IPS-18a (cell line): ENCODE results near the gene ADGRL4.

Experiments used
- H3K27ac ChIP-seq: one replicate; pipeline ENCODE4 v1.5.1; 2013; ENCODE audit warnings: low read length
- H3K27me3 ChIP-seq: one replicate; pipeline ENCODE4 v1.6.1; 2013; ENCODE audit warnings: mild to moderate bottlenecking, low read length; ENCODE audit not compliant: control insufficient read depth, insufficient read depth
- H3K36me3 ChIP-seq: one replicate; pipeline ENCODE4 v1.6.1; 2013; ENCODE audit warnings: low read depth, low read length; ENCODE audit not compliant: control insufficient read depth
- H3K4me1 ChIP-seq: one replicate; pipeline ENCODE4 v1.6.1; 2013; ENCODE audit warnings: low read depth, low read length; ENCODE audit not compliant: control insufficient read depth
- H3K4me3 ChIP-seq: one replicate; pipeline ENCODE4 v1.5.1; 2013; ENCODE audit warnings: low read length
- H3K9ac ChIP-seq: one replicate; pipeline ENCODE4 v1.6.1; 2013; ENCODE audit warnings: mild to moderate bottlenecking, low read length, moderate library complexity
- H3K9me3 ChIP-seq: one replicate; pipeline ENCODE4 v1.6.1; 2013; ENCODE audit warnings: low read depth, low read length; ENCODE audit not compliant: control insufficient read depth

Gene ADGRL4

DNA sequence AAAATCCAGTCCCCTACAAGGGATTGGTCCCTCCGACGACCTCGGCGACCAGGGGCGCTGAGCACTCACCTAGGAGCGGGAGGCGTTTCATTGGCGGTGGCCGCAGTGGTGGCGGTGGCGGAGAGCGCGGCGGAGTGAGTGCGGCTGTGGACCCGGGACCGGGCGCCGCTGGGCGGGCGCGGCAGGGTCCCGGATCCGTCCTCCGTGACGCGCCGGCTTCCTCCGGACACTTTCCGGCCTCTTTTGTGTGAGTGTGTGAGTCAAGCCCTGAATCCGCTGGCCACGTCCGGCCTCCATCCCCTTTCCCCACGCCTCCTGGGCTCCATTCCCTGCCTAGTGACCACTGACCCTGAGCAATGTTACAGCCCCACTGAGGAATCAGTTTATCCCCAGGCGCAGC lies at the start of gene ADGRL4:
Gene ADGRL4 (minus strand): TSS at position 167 of the 400 bp plus-strand sequence. CDS start 76 bp downstream, at position 91.
- peak within 1 kb of the TSS; percentile 71 for H3K4me3 ChIP-seq
- H3K4me1 ChIP-seq: peaks cover 8% of the 10 kb centered on the region
- H3K9me3 ChIP-seq: no peaks in the 10 kb centered on the region
- peak within 1 kb of the TSS; percentile 56 for H3K9ac ChIP-seq
- H3K27ac ChIP-seq: no peak within 1 kb of the TSS
- peaks cover 15% of the 10 kb centered on the region for H3K27me3 ChIP-seq
- H3K36me3 ChIP-seq: no peaks in the 10 kb centered on the region

DNA sequence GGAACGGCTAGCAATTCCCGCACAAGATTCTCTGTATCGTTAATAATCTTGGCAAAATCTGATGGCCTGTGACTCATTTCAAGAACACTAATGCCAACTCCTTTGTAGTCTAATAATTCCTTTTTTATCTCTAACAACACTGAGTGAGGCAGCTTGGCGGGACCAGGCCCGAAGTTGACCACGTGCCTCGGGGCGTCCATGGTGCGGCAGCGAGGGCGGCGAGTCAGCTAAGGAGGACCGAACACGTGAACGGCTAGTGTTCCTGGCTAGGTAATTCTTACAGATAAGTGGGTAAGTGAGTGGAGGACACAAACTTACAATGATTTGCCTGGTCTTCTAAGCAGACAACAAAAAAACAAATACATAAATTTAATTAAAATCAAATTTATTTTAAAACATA lies 49.3 kb upstream of the ADGRL4 start:
- Histone ChIP-seq H3K27ac (no peak overlapping the region), H3K4me3 (no peak overlapping the region), H3K9ac (no peak overlapping the region), H3K27me3 (no peaks in the 10 kb centered on the region), H3K4me1 (peaks cover 4% of the 10 kb centered on the region), H3K9me3 (no peaks in the 10 kb centered on the region), H3K36me3 (no peaks in the 10 kb centered on the region)

DNA sequence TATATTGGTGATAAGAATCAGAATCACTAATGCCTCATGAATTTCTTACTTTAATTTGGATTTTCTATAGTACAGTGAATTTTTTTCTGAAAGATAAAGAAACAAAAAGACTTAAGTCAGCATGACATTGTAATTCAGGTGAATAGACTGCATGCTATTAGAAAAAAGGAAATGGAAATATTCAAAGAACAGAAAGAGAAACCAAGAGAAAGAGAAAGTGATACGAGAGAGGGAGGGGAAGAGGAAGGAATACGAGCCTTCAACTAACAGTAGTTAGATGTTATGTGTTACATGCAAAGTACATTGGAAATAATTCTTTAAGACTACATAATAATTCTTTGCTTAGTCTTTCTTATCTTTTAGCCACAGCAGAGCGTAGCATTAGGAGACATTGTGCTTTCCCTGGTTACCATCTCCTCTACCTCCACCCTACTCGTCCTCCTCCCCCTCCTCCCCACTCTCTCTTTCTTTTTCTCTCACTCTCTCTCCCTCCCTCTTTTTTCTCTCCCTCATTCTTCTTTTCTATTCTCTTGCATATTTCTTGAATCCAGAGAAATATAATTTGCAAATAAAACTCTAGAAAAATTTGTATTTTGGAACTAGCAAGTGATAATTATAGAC lies 46.4 kb upstream of the ADGRL4 start:
- peaks cover 4% of the 10 kb centered on the region for H3K4me1 ChIP-seq
- no peaks in the 10 kb centered on the region for H3K36me3 ChIP-seq
- H3K9ac ChIP-seq: no peak overlapping the region
- H3K4me3 ChIP-seq: no peak overlapping the region
- H3K27ac ChIP-seq: no peak overlapping the region
- no peaks in the 10 kb centered on the region for H3K9me3 ChIP-seq
- H3K27me3 ChIP-seq: no peaks in the 10 kb centered on the region

DNA sequence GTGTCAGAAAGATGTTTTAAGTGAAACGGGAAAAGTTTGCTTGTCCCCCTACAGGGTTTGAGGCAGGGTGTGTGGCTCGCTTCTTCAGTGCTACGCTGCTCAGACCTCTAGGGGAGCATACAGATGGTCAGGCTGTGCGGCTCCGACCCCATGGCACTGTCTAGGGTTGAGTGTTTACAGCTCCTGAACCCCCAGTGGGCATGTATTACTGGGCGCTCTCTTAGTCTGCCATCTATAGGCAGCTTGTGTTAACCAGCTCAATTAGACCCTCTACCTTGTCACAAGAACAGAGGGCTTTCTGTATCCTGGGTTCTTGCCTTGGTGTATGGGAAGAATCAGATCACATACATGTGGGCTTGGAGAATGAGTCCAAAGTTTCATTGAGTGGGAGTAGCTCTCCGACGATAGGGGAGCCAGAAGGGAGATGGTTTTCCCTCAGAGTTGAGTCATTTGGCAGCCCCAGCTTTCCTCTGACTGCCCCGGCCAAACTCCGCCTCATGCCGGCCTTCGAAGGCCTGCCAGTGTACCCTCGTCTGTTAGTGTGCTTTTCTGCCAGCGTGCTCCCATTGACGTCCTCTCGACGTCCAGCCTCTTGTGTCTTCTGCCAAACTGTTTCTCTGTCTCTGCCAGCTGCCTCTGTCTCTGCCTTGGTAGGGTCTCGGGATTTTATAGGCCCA lies 38.6 kb upstream of the ADGRL4 start:
- Histone ChIP-seq H3K9ac (no peak overlapping the region), H3K36me3 (no peaks in the 10 kb centered on the region), H3K4me3 (no peak overlapping the region), H3K27me3 (no peaks in the 10 kb centered on the region), H3K27ac (no peak overlapping the region), H3K9me3 (no peaks in the 10 kb centered on the region), H3K4me1 (peaks cover 2% of the 10 kb centered on the region)

DNA sequence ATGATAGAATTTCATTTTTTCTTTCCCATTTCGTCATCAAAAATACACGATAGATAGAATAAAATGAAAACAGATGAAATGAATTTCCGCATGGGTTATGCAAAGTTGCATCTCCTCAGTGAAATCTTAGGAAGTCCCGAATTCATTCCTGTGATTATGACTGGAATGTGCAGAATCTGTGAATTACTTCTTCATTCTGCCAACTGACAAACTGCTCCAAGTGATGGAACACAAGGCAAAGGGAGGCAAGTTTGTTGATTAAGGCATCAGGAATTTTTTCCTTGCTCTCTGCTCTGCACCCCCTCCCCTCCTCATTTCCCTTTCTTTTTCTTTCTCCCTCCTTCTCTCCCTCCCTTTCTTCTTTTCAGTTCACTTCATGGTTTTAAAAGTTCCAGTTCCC lies 37.0 kb upstream of the ADGRL4 start:
- Histone ChIP-seq H3K27me3 (no peaks in the 10 kb centered on the region), H3K4me3 (no peak overlapping the region), H3K4me1 (peaks cover 2% of the 10 kb centered on the region), H3K27ac (no peak overlapping the region), H3K36me3 (no peaks in the 10 kb centered on the region), H3K9me3 (no peaks in the 10 kb centered on the region), H3K9ac (no peak overlapping the region)

DNA sequence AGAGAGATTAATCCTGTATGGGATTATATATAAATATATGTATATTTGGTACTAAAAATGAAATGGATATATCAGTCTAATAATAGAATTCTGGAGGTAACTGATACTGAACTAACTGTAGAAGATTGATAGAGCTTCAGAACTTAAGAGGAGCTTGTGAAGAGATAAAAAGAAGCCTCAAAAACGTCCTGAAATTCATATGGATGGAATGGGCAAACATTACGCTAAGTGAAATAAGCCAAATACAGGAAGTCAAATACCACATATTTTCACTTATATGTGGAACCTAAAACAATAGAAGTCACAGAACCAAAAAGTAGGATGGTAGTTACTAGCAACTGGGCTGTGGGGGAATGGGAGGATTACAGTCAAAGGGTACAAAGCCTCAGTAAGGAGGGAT lies 36.0 kb upstream of the ADGRL4 start:
- H3K27me3 ChIP-seq: no peaks in the 10 kb centered on the region
- no peak overlapping the region for H3K27ac ChIP-seq
- H3K9me3 ChIP-seq: no peaks in the 10 kb centered on the region
- H3K4me3 ChIP-seq: no peak overlapping the region
- H3K9ac ChIP-seq: no peak overlapping the region
- peaks cover 2% of the 10 kb centered on the region for H3K4me1 ChIP-seq
- no peaks in the 10 kb centered on the region for H3K36me3 ChIP-seq

DNA sequence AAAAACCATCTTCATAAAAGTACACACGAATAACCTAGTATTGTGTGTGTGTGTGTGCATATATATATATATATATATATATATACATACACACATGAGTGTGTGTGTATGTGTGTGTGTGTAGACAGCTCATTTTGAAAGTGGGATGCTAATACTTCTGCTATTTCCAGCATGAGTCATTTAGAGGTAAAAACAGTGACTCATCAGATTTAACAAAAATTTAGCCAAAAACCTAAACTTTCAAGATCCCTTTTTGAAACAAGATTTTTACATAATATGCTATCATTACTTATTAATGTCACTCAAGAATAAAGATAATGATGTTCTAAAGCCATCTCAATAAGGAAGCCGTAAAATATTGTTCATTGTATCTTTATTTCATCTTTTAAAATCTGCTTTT lies 35.6 kb upstream of the ADGRL4 start:
- Histone ChIP-seq H3K4me3 (no peak overlapping the region), H3K27ac (no peak overlapping the region)

DNA sequence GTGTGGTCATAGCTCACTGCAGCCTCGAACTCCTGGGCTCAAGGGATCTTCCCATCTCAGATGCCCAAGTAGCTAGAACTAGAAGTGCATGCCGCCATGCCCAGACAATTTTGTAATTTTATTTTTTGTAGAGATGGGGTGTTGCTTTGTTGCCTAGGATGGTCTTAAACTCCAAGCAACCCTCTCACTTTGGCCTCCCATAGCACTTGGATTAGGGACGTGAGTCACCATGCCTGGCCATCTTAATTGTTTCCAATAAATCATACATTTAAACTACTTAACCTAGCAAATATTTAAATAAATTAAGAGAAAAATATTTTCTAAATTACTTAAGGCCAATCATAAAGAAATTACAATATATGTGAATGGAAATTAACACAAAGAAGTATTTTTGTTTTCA lies 35.1 kb upstream of the ADGRL4 start:
- Histone ChIP-seq H3K4me3 (no peak overlapping the region), H3K27me3 (no peaks in the 10 kb centered on the region), H3K9me3 (no peaks in the 10 kb centered on the region), H3K4me1 (peaks cover 2% of the 10 kb centered on the region), H3K27ac (no peak overlapping the region), H3K36me3 (no peaks in the 10 kb centered on the region), H3K9ac (no peak overlapping the region)

More for the DNA sequence above, 35.6 kb upstream of the ADGRL4 start:
- Histone ChIP-seq H3K9me3 (no peaks in the 10 kb centered on the region), H3K27me3 (no peaks in the 10 kb centered on the region), H3K9ac (no peak overlapping the region), H3K36me3 (no peaks in the 10 kb centered on the region), H3K4me1 (peaks cover 2% of the 10 kb centered on the region)

DNA sequence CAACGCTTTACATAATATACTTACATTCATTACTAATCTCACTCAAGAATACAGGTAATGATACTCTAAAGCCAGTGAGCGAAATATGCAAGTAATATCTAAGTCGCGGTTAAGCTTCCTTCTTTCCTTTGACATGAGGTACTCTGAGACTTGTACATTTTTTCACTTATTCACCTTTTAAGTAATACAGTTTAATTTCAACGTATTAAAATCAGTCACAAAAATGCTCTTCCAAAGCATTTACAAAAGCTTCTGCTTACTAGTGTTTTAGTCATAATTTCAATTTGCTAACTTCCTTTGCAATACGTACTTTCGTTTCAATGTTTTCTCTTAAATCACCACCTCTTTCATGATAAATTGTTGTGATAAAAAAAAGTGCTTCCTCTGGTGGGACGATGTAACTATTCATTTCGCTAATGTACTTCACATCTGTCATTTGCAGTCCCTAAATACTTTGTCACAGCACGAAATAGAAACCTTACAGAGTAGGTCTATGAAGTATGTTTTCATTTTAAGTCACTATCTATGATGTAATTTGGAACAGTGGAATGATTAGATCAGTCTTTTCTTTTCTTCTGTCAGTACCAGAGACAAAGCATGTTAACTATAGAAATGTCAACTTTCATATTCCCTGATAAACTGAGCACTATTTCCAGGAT lies 34.0 kb upstream of the ADGRL4 start:
- Histone ChIP-seq H3K27me3 (no peaks in the 10 kb centered on the region), H3K9me3 (peaks cover 3% of the 10 kb centered on the region), H3K27ac (no peak overlapping the region), H3K9ac (no peak overlapping the region), H3K4me1 (peaks cover 2% of the 10 kb centered on the region), H3K4me3 (no peak overlapping the region), H3K36me3 (no peaks in the 10 kb centered on the region)

DNA sequence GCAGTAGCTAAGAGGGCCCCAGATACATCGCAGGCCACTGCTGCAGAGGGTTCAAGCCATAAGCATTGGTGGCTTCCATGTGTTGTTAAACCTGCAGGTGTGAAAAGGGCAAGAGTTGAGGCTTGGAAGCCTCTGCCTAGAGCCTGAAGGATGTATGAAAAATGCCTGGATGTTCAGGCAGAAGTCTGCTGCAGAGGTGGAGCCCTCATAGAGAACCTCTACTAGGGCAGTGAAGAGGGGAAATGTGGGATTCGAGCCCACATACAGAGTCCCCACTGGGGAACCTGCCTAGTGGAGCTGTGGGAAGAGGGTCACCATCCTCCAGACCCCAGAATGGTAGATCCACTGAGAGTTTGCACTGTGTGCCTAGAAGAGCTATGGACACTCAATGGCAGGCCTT lies 30.6 kb upstream of the ADGRL4 start:
- Histone ChIP-seq H3K4me3 (no peak overlapping the region), H3K36me3 (no peaks in the 10 kb centered on the region), H3K9me3 (peaks cover 3% of the 10 kb centered on the region), H3K4me1 (no peaks in the 10 kb centered on the region), H3K27ac (no peak overlapping the region), H3K9ac (no peak overlapping the region), H3K27me3 (no peaks in the 10 kb centered on the region)

DNA sequence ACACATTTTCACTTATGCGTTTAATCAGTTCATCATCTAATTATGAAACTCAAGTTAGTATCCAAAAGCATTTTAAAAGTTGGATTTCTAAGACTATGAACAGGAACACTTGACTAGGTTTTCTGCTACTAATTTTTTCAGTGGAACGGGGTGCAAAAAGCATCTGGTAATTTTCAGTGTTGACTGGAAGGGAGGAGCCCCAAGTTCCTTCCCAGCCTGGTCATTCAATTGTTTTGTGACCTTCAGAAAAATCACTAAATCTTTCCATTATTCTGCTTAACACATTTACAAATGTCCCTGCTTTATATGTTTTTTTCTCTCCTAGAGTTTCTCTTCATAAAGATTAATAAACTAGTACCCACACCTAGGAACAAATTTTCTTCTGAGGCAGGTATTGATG lies 6.0 kb upstream of the ADGRL4 start:
- no peak overlapping the region for H3K27ac ChIP-seq
- no peaks in the 10 kb centered on the region for H3K27me3 ChIP-seq
- H3K4me1 ChIP-seq: no peaks in the 10 kb centered on the region

DNA sequence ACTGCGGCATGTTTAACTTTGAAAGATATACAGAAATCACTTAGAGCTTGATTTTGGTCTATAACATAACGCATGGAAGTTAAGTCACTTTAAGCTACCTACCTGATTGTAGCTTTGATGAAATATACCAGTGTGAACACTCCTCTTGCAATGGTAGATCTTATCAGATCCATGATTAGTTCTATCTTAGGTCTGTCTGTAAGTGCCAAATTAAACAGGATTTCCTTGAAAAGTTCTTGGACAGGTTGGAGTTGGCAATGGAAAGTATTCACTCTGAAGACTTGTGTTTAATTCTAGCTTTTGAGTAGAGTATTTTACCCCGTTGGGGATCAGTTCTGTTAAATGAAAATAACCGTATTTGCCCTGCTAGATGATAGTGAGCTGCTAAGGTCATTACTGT lies 4.1 kb upstream of the ADGRL4 start:
- H3K27me3 ChIP-seq: peaks cover 11% of the 10 kb centered on the region
- no peak overlapping the region for H3K9ac ChIP-seq
- peaks cover 8% of the 10 kb centered on the region for H3K4me1 ChIP-seq
- H3K27ac ChIP-seq: no peak overlapping the region
- no peaks in the 10 kb centered on the region for H3K36me3 ChIP-seq
- H3K4me3 ChIP-seq: no peak overlapping the region
- H3K9me3 ChIP-seq: no peaks in the 10 kb centered on the region

More for the DNA sequence above, 6.0 kb upstream of the ADGRL4 start:
- Histone ChIP-seq H3K9ac (no peak overlapping the region), H3K9me3 (no peaks in the 10 kb centered on the region), H3K4me3 (no peak overlapping the region), H3K36me3 (no peaks in the 10 kb centered on the region)
